ENCODE results near the gene UGT1A10. TPM values are rescaled to one million over a fixed set of nuclear protein-coding genes. Genes with fewer than 3 reads are reported as not detected.

Gene UGT1A10
- total and polyA plus RNA-seq, 10 of the 15 experiments (the other 5 are each of a cell fraction or from before 2014, with no cell fraction given): not detected

DNA sequence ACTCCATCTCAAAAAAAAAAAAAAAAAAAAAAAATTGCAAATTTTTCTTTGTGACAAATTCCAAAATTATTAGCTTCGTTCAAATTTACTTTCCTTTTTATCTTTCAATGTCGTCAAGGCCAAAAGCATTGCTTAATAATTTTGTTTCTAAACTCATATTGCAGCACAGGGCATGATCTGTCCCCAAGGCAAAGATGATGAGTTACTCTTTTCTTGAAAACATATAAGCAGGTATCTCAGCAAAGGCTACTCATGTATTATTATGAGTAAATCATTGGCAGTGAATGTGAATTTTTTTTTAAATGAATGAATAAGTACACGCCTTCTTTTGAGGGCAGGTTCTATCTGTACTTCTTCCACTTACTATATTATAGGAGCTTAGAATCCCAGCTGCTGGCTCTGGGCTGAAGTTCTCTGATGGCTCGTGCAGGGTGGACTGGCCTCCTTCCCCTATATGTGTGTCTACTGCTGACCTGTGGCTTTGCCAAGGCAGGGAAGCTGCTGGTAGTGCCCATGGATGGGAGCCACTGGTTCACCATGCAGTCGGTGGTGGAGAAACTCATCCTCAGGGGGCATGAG is 45.4 kb downstream of the UGT1A10 start, which contains the start of gene UGT1A7:
UGT1A7 (plus strand) TSS at position 381 of the 579 bp plus-strand sequence; CDS start at position 418, 37 bp downstream.
- ChIA-PET SMC1A (ENCODE audit: uncharacterized antibody, unreplicated experiment) (no interaction called here), RAD21 (ENCODE audit: unreplicated experiment) (no interaction called here), CTCF (interaction anchor here (0.7 kb wide), 1 partner anchor 276 kb away, joined by 3 read pairs; no protein-coding TSS in a partner anchor), POLR2A (interaction anchor here (0.6 kb wide), 3 partner anchors 1307 to 1913 kb away, joined by 3 to 5 read pairs (median 3); no protein-coding TSS in a partner anchor)
- H3K4me3 ChIP-seq: no peak within 1 kb of the TSS
- no peaks in the 10 kb centered on the region for H3K9me3 ChIP-seq (replicated peaks; ENCODE audit: control insufficient read depth, insufficient read depth, low read length)
- no peak within 1 kb of the TSS for H3K4me2 ChIP-seq (ENCODE audit: control insufficient read depth, insufficient read depth)
- no peak within 1 kb of the TSS for H2AFZ ChIP-seq (ENCODE audit: control insufficient read depth, low read depth, low read length)
- no peaks in the 10 kb centered on the region for H3K79me2 ChIP-seq (ENCODE audit: control insufficient read depth, insufficient read depth, low read length)
- 34% methylated on average over 5 of the region's 5 CpGs for WGBS (ENCODE audit: insufficient coverage, insufficient replicate concordance, low lambda C conversion rate, missing lambda C conversion rate)
- H3K27me3 ChIP-seq (replicated peaks in 1 of 2; ENCODE audit: control insufficient read depth in 2 of 2, insufficient read depth in 2 of 2, low read length in 1 of 2): no peaks in the 10 kb centered on the region; a peak in 1 of 4 replicates
- DNase-seq (ENCODE audit: low read depth, low spot score): no peak
- FAIRE-seq: no peak
- no peak for TF ChIP-seq E4F1 (IDR thresholded peaks at IDR 0.05; ENCODE audit: borderline replicate concordance, partially characterized antibody)
- no peak for TF ChIP-seq EP300 (IDR thresholded peaks at IDR 0.05; ENCODE audit: borderline replicate concordance in 1 of 2, control insufficient read depth in 1 of 2, low read depth in 2 of 2, low read length in 2 of 2)
- TF ChIP-seq ZNF217 (IDR thresholded peaks at IDR 0.05): no peak
- intact Hi-C loops (cut with micrococcal nuclease; ENCODE audit: unreplicated experiment): no loop called here
- H3K36me3 ChIP-seq (ENCODE audit: control insufficient read depth in 2 of 2, insufficient read depth in 2 of 2, low read length in 1 of 2): no peaks in the 10 kb centered on the region
- in situ Hi-C loops (cut with MboI): no loop called here
- no peak within 1 kb of the TSS for H3K27ac ChIP-seq (ENCODE audit: control insufficient read depth, insufficient read depth)
- BruUV-seq (replicated peaks): no TSS peak
- no peak within 1 kb of the TSS for H3K9ac ChIP-seq (ENCODE audit: control insufficient read depth, insufficient read depth, low read length)
- ATAC-seq: no peak
- H3K4me1 ChIP-seq (ENCODE audit: control insufficient read depth, insufficient read depth, low read length): no peaks in the 10 kb centered on the region
- no peaks in the 10 kb centered on the region for H4K20me1 ChIP-seq (ENCODE audit: control insufficient read depth, insufficient read depth)

DNA sequence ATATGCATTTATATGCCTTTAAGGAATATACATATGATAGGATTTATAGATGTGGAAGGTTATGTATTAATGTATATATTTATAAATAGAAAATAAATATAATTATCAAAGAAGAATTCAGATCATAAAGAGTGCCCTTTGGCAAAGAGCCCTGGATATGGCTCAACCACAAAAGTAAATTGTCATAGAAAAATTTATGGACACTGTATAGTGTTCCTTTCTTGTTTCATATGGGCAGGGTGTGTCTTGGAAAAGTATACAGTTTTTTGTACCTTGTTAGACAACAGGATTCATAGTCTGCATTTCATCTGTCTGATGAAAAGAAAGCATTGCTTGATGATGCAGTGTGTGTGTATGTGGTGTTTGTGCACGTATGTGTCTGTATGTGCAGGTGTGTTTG is 48.4 kb downstream of the UGT1A10 start:
- Histone ChIP-seq H2AFZ (ENCODE audit: control insufficient read depth, low read depth, low read length) (no peak overlapping the region), H4K20me1 (ENCODE audit: control insufficient read depth, insufficient read depth) (no peaks in the 10 kb centered on the region), H3K27ac (ENCODE audit: control insufficient read depth, insufficient read depth) (no peak overlapping the region), H3K9me3 (replicated peaks; ENCODE audit: control insufficient read depth, insufficient read depth, low read length) (no peaks in the 10 kb centered on the region), H3K4me2 (ENCODE audit: control insufficient read depth, insufficient read depth) (no peak overlapping the region), H3K27me3 (replicated peaks in 1 of 2; ENCODE audit: control insufficient read depth in 2 of 2, insufficient read depth in 2 of 2, low read length in 1 of 2) (no peaks in the 10 kb centered on the region; a peak in 2 of 4 replicates), H3K4me1 (ENCODE audit: control insufficient read depth, insufficient read depth, low read length) (no peaks in the 10 kb centered on the region), H3K9ac (ENCODE audit: control insufficient read depth, insufficient read depth, low read length) (no peak overlapping the region), H3K36me3 (ENCODE audit: control insufficient read depth in 2 of 2, insufficient read depth in 2 of 2, low read length in 1 of 2) (no peaks in the 10 kb centered on the region), H3K4me3 (no peak overlapping the region), H3K79me2 (ENCODE audit: control insufficient read depth, insufficient read depth, low read length) (no peaks in the 10 kb centered on the region)
- BruUV-seq (replicated peaks): no TSS peak
- ATAC-seq (no peak), DNase-seq (ENCODE audit: low read depth, low spot score) (no peak), FAIRE-seq (no peak)
- POLR2A ChIA-PET: no interaction called here
- 5% methylated on average over 1 of the region's 1 CpG for WGBS (ENCODE audit: insufficient coverage, insufficient replicate concordance, low lambda C conversion rate, missing lambda C conversion rate)
- CTCF ChIA-PET: no interaction called here
- SMC1A ChIA-PET (ENCODE audit: uncharacterized antibody, unreplicated experiment): no interaction called here
- intact Hi-C loops (cut with micrococcal nuclease; ENCODE audit: unreplicated experiment): no loop called here
- RAD21 ChIA-PET (ENCODE audit: unreplicated experiment): no interaction called here
- in situ Hi-C loops (cut with MboI): no loop called here
- TF ChIP-seq PAX5 (IDR thresholded peaks at IDR 0.05; ENCODE audit: borderline replicate concordance, low read depth, low read length) (no peak), HCFC1 (IDR thresholded peaks at IDR 0.05; ENCODE audit: low read length) (no peak), USF2 (IDR thresholded peaks at IDR 0.05; ENCODE audit: borderline replicate concordance, low read depth, low read length) (no peak), TARDBP (IDR thresholded peaks at IDR 0.05; ENCODE audit: borderline replicate concordance) (no peak), ZNF207 (IDR thresholded peaks at IDR 0.05; ENCODE audit: borderline replicate concordance) (no peak), WRNIP1 (IDR thresholded peaks at IDR 0.05; ENCODE audit: borderline replicate concordance, low read depth, low read length) (no peak), TCF3 (IDR thresholded peaks at IDR 0.05; ENCODE audit: borderline replicate concordance, insufficient read depth, low read depth, low read length) (no peak), MYB (IDR thresholded peaks at IDR 0.05; ENCODE audit: borderline replicate concordance, low read depth, low read length) (no peak), STAT3 (IDR thresholded peaks at IDR 0.05; ENCODE audit: low read depth, low read length) (no peak), SMARCA5 (IDR thresholded peaks at IDR 0.05) (no peak)

Data from GM12878 (cell line).